Neural cell (in vitro differentiated cells): ENCODE data around the gene DBP. TPM values are rescaled to one million over a fixed set of nuclear protein-coding genes. Genes with fewer than 3 reads are reported as not detected.

ENCODE experiments used
- H2AFZ ChIP-seq: fragments of 200-600, 300-800 bp; sonication (generic), shearing (Covaris generic); 2 replicates; pipeline ENCODE4 v1.6.0; 2014; ENCODE audit warnings: low read depth, mild to moderate bottlenecking, antibody characterized with exemption, low read length, moderate library complexity
- H3F3A ChIP-seq: fragments of 200-600 bp; shearing (Covaris generic); 2 replicates; pipeline ENCODE4 v1.6.1; 2016; ENCODE audit warnings: mild to moderate bottlenecking, moderate library complexity, mixed read lengths, antibody characterized with exemption, low read length; ENCODE audit not compliant: insufficient read depth, poor library complexity, severe bottlenecking
- H3K27ac ChIP-seq: fragments of 200-600, 300-800 bp; sonication (generic), shearing (Covaris generic); 2 replicates; pipeline ENCODE4 v1.5.1; 2014; ENCODE audit warnings: mild to moderate bottlenecking, low read length, moderate library complexity
- H3K27me3 ChIP-seq: fragments of 300-800, 200-600 bp; sonication (generic), shearing (Covaris generic); 2 replicates; pipeline ENCODE4 v1.6.0; 2014; ENCODE audit warnings: mild to moderate bottlenecking, low read depth, low read length, moderate library complexity; ENCODE audit not compliant: insufficient read depth
- H3K36me3 ChIP-seq: fragments of 300-800, 200-600 bp; sonication (generic), shearing (Covaris generic); 2 replicates; pipeline ENCODE4 v1.5.1; 2014; ENCODE audit warnings: mild to moderate bottlenecking, antibody characterized with exemption, low read length, moderate library complexity; ENCODE audit not compliant: insufficient read depth
- H3K4me2 ChIP-seq: fragments of 300-800, 200-600 bp; sonication (generic), shearing (Covaris generic); 2 replicates; pipeline ENCODE4 v1.6.0; 2014; ENCODE audit warnings: mild to moderate bottlenecking, low read length
- H3K4me3 ChIP-seq: fragments of 300-800, 200-600 bp; sonication (generic), shearing (Covaris generic); 2 replicates; pipeline ENCODE4 v1.5.1; 2014; ENCODE audit warnings: mild to moderate bottlenecking, low read length, moderate library complexity
- H3K79me2 ChIP-seq: fragments of 200-600 bp; shearing (Covaris generic); replicated peaks from 2 replicates; pipeline ENCODE4 v1.6.0; 2014; ENCODE audit warnings: mild to moderate bottlenecking, low read length, moderate library complexity; ENCODE audit not compliant: insufficient read depth
- H3K9ac ChIP-seq: fragments of 300-800, 200-600 bp; sonication (generic), shearing (Covaris generic); 2 replicates; pipeline ENCODE4 v1.6.1; 2016; ENCODE audit warnings: mild to moderate bottlenecking, low read length, mixed read lengths
- H3K9me2 ChIP-seq: fragments of 200-600 bp; shearing (Covaris generic); 2 replicates; pipeline ENCODE4 v1.6.1; 2016; ENCODE audit warnings: mild to moderate bottlenecking, low read length, mixed read lengths; ENCODE audit not compliant: insufficient read depth
- H3K9me3 ChIP-seq: fragments of 200-600, 300-800 bp; sonication (generic), shearing (Covaris generic); 2 replicates; pipeline ENCODE4 v1.6.1; 2016; ENCODE audit warnings: mild to moderate bottlenecking, mixed run types, low read length, moderate library complexity, mixed read lengths
- H4K20me1 ChIP-seq: fragments of 200-600 bp; shearing (Covaris generic); 2 replicates; pipeline ENCODE4 v1.6.1; 2016; ENCODE audit warnings: mild to moderate bottlenecking, mixed run types; ENCODE audit not compliant: insufficient read depth
- EP300 ChIP-seq: fragments of 450-650 bp; conservative IDR thresholded peaks from 2 replicates; pipeline ENCODE4 v1.6.1; 2014; ENCODE audit warnings: antibody characterized with exemption, mild to moderate bottlenecking, moderate library complexity; ENCODE audit not compliant: poor library complexity, severe bottlenecking
- POLR2AphosphoS5 ChIP-seq: IDR thresholded peaks from 2 replicates; pipeline ENCODE4 v1.6.1; 2012
- polyA plus RNA-seq: library from polyadenylated mRNA; depleted of rRNA; stranded (reverse); fragments of >200 nt; gene quantifications from 2 replicates; pipeline ENCODE4 v1.2.3, GENCODE V29; 2014

The DBP gene
- polyA plus RNA-seq, 1 donor from 2014 or later: 3.6 TPM

DNA sequence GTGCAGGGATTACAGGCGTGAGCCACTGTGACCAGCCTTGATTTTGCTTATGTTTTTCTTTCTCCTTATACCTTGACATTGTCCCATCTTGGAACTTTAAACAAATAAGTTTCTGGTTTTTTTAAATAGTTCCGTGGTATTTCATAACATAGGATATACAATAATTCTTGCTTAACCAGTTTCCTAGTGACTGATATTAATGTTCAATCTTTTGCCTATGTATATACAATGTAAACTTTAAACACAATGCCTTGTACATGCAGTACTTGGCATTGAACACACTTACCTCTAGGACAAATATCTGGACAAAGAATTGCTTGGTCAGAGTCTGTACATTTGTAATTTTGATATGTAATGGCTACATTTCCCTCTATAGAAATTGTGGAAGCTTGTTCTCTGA, 55.0 kb downstream of the DBP start:
- H4K20me1 ChIP-seq: no peaks in the 10 kb centered on the region
- no peak overlapping the region for H3K9ac ChIP-seq
- H3F3A ChIP-seq: no peaks in the 10 kb centered on the region
- no peak overlapping the region for H3K4me3 ChIP-seq
- H3K27me3 ChIP-seq: no peaks in the 10 kb centered on the region
- H3K79me2 ChIP-seq: no peaks in the 10 kb centered on the region
- H3K27ac ChIP-seq: no peak overlapping the region
- no peaks in the 10 kb centered on the region for H3K9me2 ChIP-seq
- H3K36me3 ChIP-seq: no peaks in the 10 kb centered on the region
- no peak overlapping the region for H3K4me2 ChIP-seq
- no peaks in the 10 kb centered on the region for H3K9me3 ChIP-seq
- TF ChIP-seq EP300 (no peak), POLR2AphosphoS5 (no peak)
- no peak overlapping the region for H2AFZ ChIP-seq

Other genes with a start within 250 kb of the DBP start
- 42.3 and 46.9 TPM in 2 replicates for gene KDELR1, start 245.8 kb downstream of the DBP start, polyA plus RNA-seq
- 1.8 and 2.8 TPM in 2 replicates for gene GRIN2D, start 243.7 kb downstream of the DBP start, polyA plus RNA-seq
- 10.6 and 11.8 TPM in 2 replicates for gene GRWD1, start 191.4 kb downstream of the DBP start, polyA plus RNA-seq
- gene KCNJ14, start 181.8 kb downstream of the DBP start, polyA plus RNA-seq: 1.1 and 1.6 TPM in 2 replicates
- gene CYTH2, start 168.0 kb downstream of the DBP start, polyA plus RNA-seq: 314 and 397 TPM in 2 replicates
- gene LMTK3, start 125.5 kb downstream of the DBP start, polyA plus RNA-seq: 8.1 and 17.1 TPM in 2 replicates
- not detected in 2 replicates for gene SULT2B1, start 85.2 kb downstream of the DBP start, polyA plus RNA-seq
- not detected in 2 replicates for gene SPACA4, start 30.6 kb downstream of the DBP start, polyA plus RNA-seq
- 0.73 and 1.2 TPM in 2 replicates for gene FAM83E, start 22.3 kb downstream of the DBP start, polyA plus RNA-seq
- 2,102 and 2,180 TPM in 2 replicates for gene RPL18, start 18.2 kb downstream of the DBP start, polyA plus RNA-seq
- 22.6 and 32.6 TPM in 2 replicates for gene SPHK2, start 17.9 kb downstream of the DBP start, polyA plus RNA-seq
- 105 and 108 TPM in 2 replicates for gene CA11, start 8.8 kb upstream of the DBP start, polyA plus RNA-seq
- 1.0 TPM in 1 of 2 replicates, not detected in the other for gene NTN5, start 35.6 kb upstream of the DBP start, polyA plus RNA-seq
- not detected in 2 replicates for gene FUT2, start 58.6 kb upstream of the DBP start, polyA plus RNA-seq
- gene MAMSTR, start 82.3 kb upstream of the DBP start, polyA plus RNA-seq: 0.36 and 0.96 TPM in 2 replicates
- 0.26 TPM in 1 of 2 replicates, not detected in the other for gene RASIP1, start 103.2 kb upstream of the DBP start, polyA plus RNA-seq
- gene IZUMO1, start 109.5 kb upstream of the DBP start, polyA plus RNA-seq: not detected in 2 replicates
- gene FUT1, start 115.3 kb upstream of the DBP start, polyA plus RNA-seq: 0.15 and 0.26 TPM in 2 replicates
- gene FGF21, start 118.1 kb upstream of the DBP start, polyA plus RNA-seq: not detected in 2 replicates
- gene BCAT2, start 173.7 kb upstream of the DBP start, polyA plus RNA-seq: 19.5 and 28.5 TPM in 2 replicates
- 0.40 and 0.44 TPM in 2 replicates for gene HSD17B14, start 199.1 kb upstream of the DBP start, polyA plus RNA-seq
- not detected in 2 replicates for gene PLEKHA4, start 231.2 kb upstream of the DBP start, polyA plus RNA-seq
- gene PPP1R15A, start 235.0 kb upstream of the DBP start, polyA plus RNA-seq: 73.3 and 73.6 TPM in 2 replicates